IMR-90 (cell line): ENCODE measurements around the gene AK3. TPM values are rescaled to one million over a fixed set of nuclear protein-coding genes. Genes with fewer than 3 reads are reported as not detected.
"Not testable (repeated sequence)": the region's sequence is repeated elsewhere in the genome, so short reads cannot be mapped to it uniquely, and the experiment has no call there.

ENCODE experiments used
- ATAC-seq: fragments of 200-7000 bp; cut with Tn5 transposase; 2 replicates; pipeline ENCODE4 v1.9.1; 2020; ENCODE audit warnings: low read depth, mild to moderate bottlenecking, moderate library complexity
- BruUV-seq: library from RNA; stranded (reverse); fragments of 400-500 nt; replicated peaks from 2 replicates; lab custom pipeline; 2021; lab: Mats Ljungman, UMichigan
- CTCF ChIA-PET: fragments of 300-600 bp; formaldehyde crosslinking; extraction: SDS; loops from one replicate; lab custom pipeline; 2021; ENCODE audit warnings: antibody characterized with exemption; lab: Yijun Ruan, JAX
- POLR2A ChIA-PET: fragments of 300-600 bp; sonication (Branson Sonifier 250); formaldehyde crosslinking; loops from one replicate; lab custom pipeline; 2022; ENCODE audit warnings: antibody characterized with exemption; ENCODE audit not compliant: unreplicated experiment; lab: Charles Lee
- DNase-seq: peaks from one replicate; pipeline ENCODE4 v3.0.0; 2013
- H2AFZ ChIP-seq: replicated peaks from 2 replicates; pipeline ENCODE3; 2013; ENCODE audit warnings: low read length, mild to moderate bottlenecking; ENCODE audit not compliant: poor library complexity
- H2AK5ac ChIP-seq: 2 replicates; pipeline ENCODE4 v1.6.1; 2013; ENCODE audit warnings: low read depth, low read length, inconsistent platforms
- H2AK9ac ChIP-seq: replicated peaks from 2 replicates; pipeline ENCODE3; 2013; ENCODE audit warnings: mild to moderate bottlenecking, low read depth, low read length, moderate library complexity; ENCODE audit not compliant: poor library complexity
- H2BK120ac ChIP-seq: 2 replicates; pipeline ENCODE4 v1.6.1; 2013; ENCODE audit warnings: low read depth, low read length, inconsistent platforms
- H2BK15ac ChIP-seq: 3 replicates; pipeline ENCODE4 v1.6.1; 2013; ENCODE audit warnings: low read depth, low read length, inconsistent platforms
- H2BK20ac ChIP-seq: 2 replicates; pipeline ENCODE4 v1.6.1; 2013; ENCODE audit warnings: low read depth, mild to moderate bottlenecking, inconsistent platforms, low read length, moderate library complexity
- H2BK5ac ChIP-seq: 2 replicates; pipeline ENCODE4 v1.6.1; 2013; ENCODE audit warnings: mild to moderate bottlenecking, low read depth, low read length, inconsistent platforms; ENCODE audit not compliant: poor library complexity, severe bottlenecking
- H3K14ac ChIP-seq: replicated peaks from 2 replicates; pipeline ENCODE4 v1.6.1; 2013; ENCODE audit warnings: low read depth, low read length, inconsistent platforms
- H3K18ac ChIP-seq: 2 replicates; pipeline ENCODE4 v1.6.1; 2013; ENCODE audit warnings: low read depth, low read length, control low read depth
- H3K23ac ChIP-seq: 2 replicates; pipeline ENCODE4 v1.6.1; 2013; ENCODE audit warnings: low read depth, low read length, inconsistent platforms
- H3K27ac ChIP-seq: 2 replicates; pipeline ENCODE4 v1.5.1; 2013; ENCODE audit warnings: mild to moderate bottlenecking, control low read depth, low read length; ENCODE audit not compliant: insufficient read depth
- H3K27me3 ChIP-seq: 2 replicates; pipeline ENCODE4 v1.6.1; 2013; ENCODE audit warnings: low read length; ENCODE audit not compliant: control insufficient read depth, insufficient read depth
- H3K36me3 ChIP-seq: 2 replicates; pipeline ENCODE4 v1.6.1; 2013; ENCODE audit warnings: low read length, mixed read lengths; ENCODE audit not compliant: control insufficient read depth, insufficient read depth
- H3K4ac ChIP-seq: 2 replicates; pipeline ENCODE4 v1.6.1; 2013; ENCODE audit warnings: low read depth, low read length, inconsistent platforms
- H3K4me1 ChIP-seq: 2 replicates; pipeline ENCODE4 v1.6.1; 2013; ENCODE audit warnings: low read length, mixed read lengths; ENCODE audit not compliant: control insufficient read depth, insufficient read depth
- H3K4me2 ChIP-seq: 2 replicates; pipeline ENCODE4 v1.6.1; 2013; ENCODE audit warnings: low read depth, mild to moderate bottlenecking, control low read depth, low read length, moderate library complexity
- H3K4me3 ChIP-seq: 2 replicates; pipeline ENCODE4 v1.5.1; 2013; ENCODE audit warnings: low read depth, mild to moderate bottlenecking, control low read depth, low read length, moderate library complexity; ENCODE audit not compliant: insufficient read depth
- H3K56ac ChIP-seq: 2 replicates; pipeline ENCODE4 v1.6.1; 2013; ENCODE audit warnings: low read length, inconsistent platforms; ENCODE audit not compliant: insufficient read depth; ENCODE audit errors: extremely low read depth
- H3K79me1 ChIP-seq, 2 experiments: 2 replicates each; pipeline ENCODE4 v1.6.1; 2013; ENCODE audit warnings: low read length in 2 of 2, inconsistent platforms in 1 of 2, low read depth in 1 of 2
- H3K9ac ChIP-seq: 2 replicates; pipeline ENCODE4 v1.6.1; 2013; ENCODE audit warnings: low read depth, low read length, control low read depth
- H3K9me1 ChIP-seq: 2 replicates; pipeline ENCODE4 v1.6.1; 2013; ENCODE audit warnings: low read length, inconsistent platforms; ENCODE audit not compliant: insufficient read depth
- H3K9me3 ChIP-seq: 2 replicates; pipeline ENCODE4 v1.6.1; 2013; ENCODE audit warnings: low read length; ENCODE audit not compliant: control insufficient read depth, insufficient read depth
- H4K20me1 ChIP-seq: 2 replicates; pipeline ENCODE4 v1.6.1; 2013; ENCODE audit warnings: low read length, inconsistent platforms; ENCODE audit not compliant: insufficient read depth
- H4K5ac ChIP-seq: 2 replicates; pipeline ENCODE4 v1.6.1; 2013; ENCODE audit warnings: mild to moderate bottlenecking, low read depth, low read length, control low read depth
- H4K8ac ChIP-seq, 2 experiments: 2 replicates each; pipeline ENCODE4 v1.6.1; 2013; ENCODE audit warnings: low read depth in 2 of 2, low read length in 2 of 2, control low read depth in 1 of 2, inconsistent platforms in 1 of 2
- H4K91ac ChIP-seq: 2 replicates; pipeline ENCODE4 v1.6.1; 2013; ENCODE audit warnings: low read depth, low read length, inconsistent platforms; ENCODE audit not compliant: insufficient read depth
- WGBS, 2 experiments: methylation state at CpG; one replicate each; pipeline versions ENCODE4 v1.1.5 to v1.1.7; 2013; ENCODE audit warnings: missing lambda C conversion rate in 2 of 2; ENCODE audit not compliant: insufficient read length in 1 of 2; ENCODE audit errors: extremely low coverage in 2 of 2; 5-methylcytosine and 5-hydroxymethylcytosine counted together
- dilution Hi-C: fragments of 300-500 bp; cut with HindIII; formaldehyde crosslinking; loops from one replicate; pipeline ENCODE4 v1.14.3; 2018; ENCODE audit warnings: low sequenced_read_pairs; ENCODE audit not compliant: unreplicated experiment
- in situ Hi-C: fragments of 300-500 bp; cut with MboI; formaldehyde crosslinking; loops from 3 replicates; pipeline ENCODE4 v1.14.3; 2019; ENCODE audit warnings: low sequenced_read_pairs, inconsistent platforms, mixed read lengths
- intact Hi-C: fragments of 100-400 bp; cut with micrococcal nuclease; formaldehyde crosslinking; loops from 2 replicates; pipeline ENCODE4 v1.10.0; 2022
- polyA plus RNA-seq, 3 experiments: library from polyadenylated mRNA; depleted of rRNA; stranded (reverse); fragments of >200 nt; gene quantifications; 2 replicates each; pipeline ENCODE4 v1.2.3, GENCODE V29; 2012; ENCODE audit warnings: low replicate concordance in 1 of 3
- total RNA-seq: library from RNA; depleted of rRNA; stranded (reverse); fragments of >200 nt; gene quantifications from 2 replicates; pipeline ENCODE4 v1.2.3, GENCODE V29; 2012

AK3 gene
- total and polyA plus RNA-seq, 2 of the 4 experiments (the other 2 are of a cell fraction): 24.7 to 26.2 TPM

DNA sequence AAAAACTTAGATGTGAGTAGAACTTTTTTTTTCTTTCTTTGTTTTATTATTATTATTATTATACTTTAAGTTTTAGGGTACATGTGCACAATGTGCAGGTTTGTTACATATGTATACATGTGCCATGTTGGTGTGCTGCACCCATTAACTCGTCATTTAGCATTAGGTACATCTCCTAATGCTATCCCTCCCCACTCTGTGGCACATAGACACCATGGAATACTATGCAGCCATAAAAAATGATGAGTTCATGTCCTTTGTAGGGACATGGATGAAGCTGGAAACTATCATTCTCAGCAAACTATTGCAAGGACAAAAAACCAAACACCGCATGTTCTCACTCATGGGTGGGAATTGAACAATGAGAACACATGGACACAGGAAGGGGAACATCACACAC lies 34.0 kb upstream of the AK3 start:
- H2BK20ac ChIP-seq, H3K9me3 ChIP-seq, H4K5ac ChIP-seq, intact Hi-C loops, H3K4ac ChIP-seq, H3K18ac ChIP-seq, H3K9me1 ChIP-seq, H3K4me1 ChIP-seq, H4K20me1 ChIP-seq, H2AK9ac ChIP-seq, POLR2A ChIA-PET, CTCF ChIA-PET, H4K8ac ChIP-seq, H2AK5ac ChIP-seq, H3K27me3 ChIP-seq, DNase-seq, H2AFZ ChIP-seq, H3K36me3 ChIP-seq, H3K9ac ChIP-seq, H3K79me1 ChIP-seq, dilution Hi-C loops, BruUV-seq, H3K14ac ChIP-seq, H2BK120ac ChIP-seq, H3K4me3 ChIP-seq, H4K91ac ChIP-seq, H3K56ac ChIP-seq, H2BK5ac ChIP-seq, H3K27ac ChIP-seq, H3K23ac ChIP-seq, H2BK15ac ChIP-seq, ATAC-seq, H3K4me2 ChIP-seq: not testable (repeated sequence)
- in situ Hi-C loops: loop anchor here (25.0 kb wide), 2 partner anchors 412 to 662 kb away; partner anchors contain the start of genes INSL6 and PLGRKT
- no CpG with 5 or more reads among the region's 2 CpGs for WGBS, 2 experiments
